Astrocyte of the spinal cord (primary cell): ENCODE data around the gene IQSEC2.
A peak's percentile ranks its signal among the peaks of the same experiment; 100 is the strongest.

Experiments
- DNase-seq: peaks from one replicate; pipeline ENCODE4 v3.0.0; 2011; ENCODE audit warnings: low read depth, low spot score
- H3K4me3 ChIP-seq: 2 replicates; pipeline ENCODE4 v1.5.1; 2011; ENCODE audit warnings: low read depth, mild to moderate bottlenecking, low read length, moderate library complexity
- CTCF ChIP-seq: IDR thresholded peaks from 2 replicates; pipeline ENCODE4 v1.5.1; 2012; ENCODE audit warnings: low read depth, mild to moderate bottlenecking, low read length, inconsistent platforms
- in situ Hi-C: cut with HindIII; loops from 2 replicates; pipeline ENCODE4 v1.10.0; 2017; ENCODE audit warnings: low sequenced_read_pairs

Gene IQSEC2

GRCh38 chrX:53272808-53273337, 8.5 kb downstream of the IQSEC2 start:
- TF ChIP-seq CTCF = no peak
- in situ Hi-C loops = no loop called here
- no peak overlapping the region for H3K4me3 ChIP-seq
- no peak for DNase-seq

GRCh38 chrX:53269536-53270107, 11.8 kb downstream of the IQSEC2 start:
- in situ Hi-C loops = no loop called here
- H3K4me3 ChIP-seq = no peak overlapping the region
- DNase-seq = no peak
- no peak for TF ChIP-seq CTCF

GRCh38 chrX:53268173-53268572, 13.2 kb downstream of the IQSEC2 start:
- H3K4me3 ChIP-seq = no peak overlapping the region
- in situ Hi-C loops = no loop called here
- TF ChIP-seq CTCF = no peak
- no peak for DNase-seq

- in situ Hi-C loops = no loop called here
- H3K4me3 ChIP-seq = no peak overlapping the region
- no peak for TF ChIP-seq CTCF
- no peak for DNase-seq
These were observed 14.5 kb downstream of the IQSEC2 start for GRCh38 chrX:53266914-53267313.

GRCh38 chrX:53265771-53266574, 15.4 kb downstream of the IQSEC2 start:
- H3K4me3 ChIP-seq = no peak overlapping the region
- in situ Hi-C loops = no loop called here
- peak; percentile 37 for DNase-seq

GRCh38 chrX:53263597-53264094, 17.7 kb downstream of the IQSEC2 start:
- H3K4me3 ChIP-seq = no peak overlapping the region
- in situ Hi-C loops = no loop called here
- no peak for TF ChIP-seq CTCF
- DNase-seq = peak; percentile 52

More at GRCh38 chrX:53265771-53266574, 15.4 kb downstream of the IQSEC2 start:
- no peak for TF ChIP-seq CTCF
